ENCODE measurements around the gene NAT16.

- TF ChIP-seq ETS1 (conservative IDR thresholded peaks at IDR 0.05; ENCODE audit: control insufficient read depth, low read depth, low read length) (no peak), CTCF (IDR thresholded peaks at IDR 0.05 in 2 of 3, conservative IDR thresholded peaks at IDR 0.05 in 1 of 3; ENCODE audit: insufficient read depth in 2 of 3, low read depth in 1 of 3, low read length in 3 of 3) (no peak), TAF1 (IDR thresholded peaks at IDR 0.05; ENCODE audit: control insufficient read depth, extremely low read depth, insufficient read depth, low read length, severe bottlenecking) (no peak), CEBPG (CRISPR knock-in tag; IDR thresholded peaks at IDR 0.05) (no peak), CEBPG (tag; conservative IDR thresholded peaks at IDR 0.05 in 1 of 2, IDR thresholded peaks at IDR 0.05 in 1 of 2) (no peak), CREB1 (IDR thresholded peaks at IDR 0.05) (no peak), CREB1 (CRISPR knock-in tag; IDR thresholded peaks at IDR 0.05) (no peak), CHD2 (IDR thresholded peaks at IDR 0.05; ENCODE audit: low read depth, low read length) (no peak), HOMEZ (CRISPR knock-in tag; IDR thresholded peaks at IDR 0.05) (no peak), ZNF282 (CRISPR knock-in tag; IDR thresholded peaks at IDR 0.05) (no peak), HDGF (IDR thresholded peaks at IDR 0.05) (no peak), NEUROD1 (IDR thresholded peaks at IDR 0.05; ENCODE audit: borderline replicate concordance, low read depth, low read length, partially characterized antibody) (no peak), TBP (optimal IDR thresholded peaks at IDR 0.05; ENCODE audit: low read depth, low read length) (no peak), HNRNPUL1 (IDR thresholded peaks at IDR 0.05; ENCODE audit: low read length) (no peak)
These were observed 57.0 kb downstream of the NAT16 start for GRCh38 chr7:101122933-101123702.
